RWPE1 (cell line): Measurements from ENCODE around the gene SLC25A44.

Source experiments
- CTCF ChIA-PET: fragments of 350-600 bp; sonication (Branson Sonifier 250); formaldehyde crosslinking; extraction: SDS; loops from one replicate; lab custom pipeline; 2021; lab: Yijun Ruan, JAX
- POLR2A ChIA-PET: fragments of 400-600 bp; formaldehyde crosslinking; extraction: SDS; loops from one replicate; lab custom pipeline; 2020; ENCODE audit warnings: antibody characterized with exemption; ENCODE audit not compliant: low non-redundant PET; lab: Yijun Ruan, JAX
- DNase-seq: peaks from one replicate; pipeline ENCODE4 v3.0.0; 2012; ENCODE audit warnings: low spot score
- H3K27ac ChIP-seq: fragments of 450-650 bp; 2 replicates; pipeline ENCODE4 v1.5.1; 2017
- CTCF ChIP-seq: fragments of 450-650 bp; conservative IDR thresholded peaks from 2 replicates; pipeline ENCODE4 v1.5.1; 2017; ENCODE audit warnings: low read depth, mild to moderate bottlenecking

SLC25A44 gene

DNA sequence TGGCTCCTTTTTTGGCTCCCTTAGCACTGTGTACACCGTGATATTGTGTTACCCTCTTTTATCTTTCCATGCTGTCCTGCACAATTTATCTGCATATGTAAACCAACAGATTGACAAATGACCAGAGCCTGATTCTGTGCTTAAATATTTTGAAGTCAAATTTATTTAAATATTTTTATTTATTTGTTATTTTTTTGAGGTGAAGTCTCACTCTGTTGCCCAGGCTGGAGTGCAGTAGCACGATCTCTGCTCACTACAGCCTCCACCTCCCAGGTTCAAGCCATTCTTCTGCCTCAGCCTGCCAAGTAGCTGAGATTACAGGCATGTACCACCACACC, 31.7 kb downstream of the SLC25A44 start:
- peak; percentile 16 for TF ChIP-seq CTCF
- DNase-seq: no peak
- POLR2A ChIA-PET: interaction anchor here (0.6 kb wide), 1 partner anchor 56 kb away, joined by 4 read pairs; no protein-coding TSS in a partner anchor
- peak overlapping the region; percentile 31 for H3K27ac ChIP-seq
- CTCF ChIA-PET: interaction anchor here (0.6 to 2.0 kb wide), 20 partner anchors 9 to 263 kb away, joined by 3 to 14 read pairs (median 4); partner anchors contain the start of genes BGLAP and VHLL

GRCh38 chr1:156226116-156226538, 32.2 kb downstream of the SLC25A44 start:
- DNase-seq: no peak
- peak overlapping the region; percentile 31 for H3K27ac ChIP-seq
- POLR2A ChIA-PET: no interaction called here
- CTCF ChIA-PET: interaction anchor here (0.6 to 2.0 kb wide), 9 partner anchors 12 to 263 kb away, joined by 3 to 14 read pairs (median 5); no protein-coding TSS in a partner anchor
- TF ChIP-seq CTCF: no peak

DNA sequence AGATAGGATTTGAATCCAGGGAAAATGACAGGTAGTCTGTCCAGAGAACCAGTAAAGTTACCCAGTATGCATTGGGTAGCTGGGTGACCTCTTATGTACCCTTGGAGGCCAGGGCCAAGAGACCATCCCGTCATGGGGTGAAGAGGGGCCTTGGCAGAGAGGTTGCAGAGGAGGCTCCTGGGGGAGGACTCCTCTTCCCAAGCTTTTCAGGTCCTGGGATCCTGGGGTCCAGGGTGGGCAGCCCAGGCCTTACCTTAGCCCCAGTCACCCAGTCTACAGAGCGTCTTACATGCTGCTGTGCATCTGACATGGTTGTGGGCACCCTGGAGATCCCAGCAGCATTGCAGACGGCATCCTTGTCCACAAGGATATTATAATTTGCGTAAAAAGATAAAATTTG, 32.9 kb downstream of the SLC25A44 start:
- no peak overlapping the region for H3K27ac ChIP-seq
- no peak for TF ChIP-seq CTCF
- CTCF ChIA-PET: interaction anchor here (0.6 to 2.0 kb wide), 4 partner anchors 110 to 264 kb away, joined by 3 to 5 read pairs (median 4); no protein-coding TSS in a partner anchor
- POLR2A ChIA-PET: no interaction called here
- DNase-seq: no peak

DNA sequence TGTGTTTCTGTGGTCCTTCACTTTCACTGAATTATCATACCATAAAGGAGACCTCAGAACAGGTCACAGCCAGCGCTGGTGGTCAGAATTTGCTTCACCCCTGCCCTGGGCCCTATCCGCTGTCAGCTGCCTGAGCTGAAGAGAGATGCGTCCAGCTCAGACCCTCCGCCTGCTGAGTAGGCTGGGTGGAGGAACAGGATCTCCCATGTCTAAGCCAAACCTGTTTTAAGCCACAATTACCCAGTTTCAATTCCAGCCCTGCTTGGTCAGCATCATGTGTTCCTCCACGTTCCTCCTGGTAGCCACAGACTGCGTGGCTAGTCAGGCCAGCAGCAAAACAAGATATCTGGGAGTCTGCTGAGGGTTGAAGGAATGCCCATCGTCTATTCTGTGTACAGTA, 34.6 kb downstream of the SLC25A44 start:
- DNase-seq: no peak
- no peak for TF ChIP-seq CTCF
- POLR2A ChIA-PET: no interaction called here
- peak overlapping the region; percentile 11; the same call in 1 of the 2 replicates for H3K27ac ChIP-seq
- CTCF ChIA-PET: interaction anchor here (0.6 to 1.0 kb wide), 2 partner anchors 91 to 99 kb away, joined by 3 to 5 read pairs; no protein-coding TSS in a partner anchor

GRCh38 chr1:156229809-156230472, 36.0 kb downstream of the SLC25A44 start:
- CTCF ChIA-PET: interaction anchor here (0.5 to 1.0 kb wide), 4 partner anchors 12 to 327 kb away, joined by 3 to 5 read pairs (median 3); no protein-coding TSS in a partner anchor

More at GRCh38 chr1:156229809-156230472, 36.0 kb downstream of the SLC25A44 start:
- no peak for DNase-seq
- no peak for TF ChIP-seq CTCF
- H3K27ac ChIP-seq: 0 out of 2 replicates have a peak overlapping the region, but pooled peaks have one; percentile 3
- POLR2A ChIA-PET: no interaction called here
